ENCODE measurements around the gene C16orf87.

DNA sequence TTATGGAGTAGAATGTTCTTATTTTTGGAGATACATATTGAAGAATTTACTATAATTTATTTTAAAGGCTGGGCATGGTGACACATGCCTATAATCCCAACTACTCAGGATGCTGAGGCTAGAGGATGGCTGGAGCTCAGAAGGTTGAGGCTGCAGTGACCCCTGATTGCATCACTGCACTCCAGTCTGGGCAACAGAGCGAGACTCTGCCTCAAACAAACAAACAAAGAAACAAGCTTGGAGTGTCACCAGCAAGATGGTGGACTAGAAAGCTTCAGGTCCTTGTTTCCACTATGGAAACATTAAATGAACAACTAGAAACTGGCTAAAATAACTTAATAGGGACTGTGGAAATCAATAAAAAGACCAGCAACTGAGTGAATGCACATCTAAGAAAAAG lies 35.3 kb upstream of the C16orf87 start:
- TF ChIP-seq, protein P1, sequence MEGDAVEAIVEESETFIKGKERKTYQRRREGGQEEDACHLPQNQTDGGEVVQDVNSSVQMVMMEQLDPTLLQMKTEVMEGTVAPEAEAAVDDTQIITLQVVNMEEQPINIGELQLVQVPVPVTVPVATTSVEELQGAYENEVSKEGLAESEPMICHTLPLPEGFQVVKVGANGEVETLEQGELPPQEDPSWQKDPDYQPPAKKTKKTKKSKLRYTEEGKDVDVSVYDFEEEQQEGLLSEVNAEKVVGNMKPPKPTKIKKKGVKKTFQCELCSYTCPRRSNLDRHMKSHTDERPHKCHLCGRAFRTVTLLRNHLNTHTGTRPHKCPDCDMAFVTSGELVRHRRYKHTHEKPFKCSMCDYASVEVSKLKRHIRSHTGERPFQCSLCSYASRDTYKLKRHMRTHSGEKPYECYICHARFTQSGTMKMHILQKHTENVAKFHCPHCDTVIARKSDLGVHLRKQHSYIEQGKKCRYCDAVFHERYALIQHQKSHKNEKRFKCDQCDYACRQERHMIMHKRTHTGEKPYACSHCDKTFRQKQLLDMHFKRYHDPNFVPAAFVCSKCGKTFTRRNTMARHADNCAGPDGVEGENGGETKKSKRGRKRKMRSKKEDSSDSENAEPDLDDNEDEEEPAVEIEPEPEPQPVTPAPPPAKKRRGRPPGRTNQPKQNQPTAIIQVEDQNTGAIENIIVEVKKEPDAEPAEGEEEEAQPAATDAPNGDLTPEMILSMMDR (conservative IDR thresholded peaks at IDR 0.05; ENCODE audit: low read length) = no peak
- no peak for TF ChIP-seq EZH2phosphoT487 (IDR thresholded peaks at IDR 0.05; ENCODE audit: borderline replicate concordance)
